ENCODE measurements around the gene C12orf50. TPM values are rescaled to one million over a fixed set of nuclear protein-coding genes. Genes with fewer than 3 reads are reported as not detected.

The C12orf50 gene
- total and polyA plus RNA-seq, 3 donors from 2014 or later, result 24.8 to 64.6 (median 47.0) TPM

DNA sequence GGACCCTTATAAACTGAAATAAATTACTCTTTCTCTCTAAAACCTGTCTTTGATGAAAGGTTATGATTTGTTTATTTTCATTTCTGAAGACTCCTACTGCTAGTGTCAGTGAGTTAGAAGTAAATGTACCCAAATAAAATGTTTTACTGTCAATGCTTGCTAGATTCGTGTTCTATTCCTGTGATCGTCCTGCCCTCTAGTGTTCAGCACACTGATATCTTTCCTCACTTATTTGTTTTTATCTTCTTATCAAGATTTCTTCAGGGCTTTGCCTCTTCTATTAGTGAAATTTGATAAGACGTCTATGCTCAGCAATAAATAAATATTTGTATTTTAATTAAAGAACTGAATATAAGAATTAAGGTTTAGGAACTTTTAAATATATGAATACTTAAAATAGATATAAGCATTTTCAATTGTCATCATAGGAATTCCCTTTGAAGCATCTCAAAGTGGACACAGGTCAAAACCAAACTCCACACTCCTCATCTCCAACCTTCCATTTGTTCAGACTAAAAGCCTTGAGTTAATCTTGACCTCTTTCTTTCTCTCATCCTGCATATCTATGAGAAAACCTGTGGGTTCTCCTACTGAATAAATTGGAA lies 75.8 kb downstream of the C12orf50 start:
- intact Hi-C loops (cut with DNase I; ENCODE audit: low total_unique reads), result no loop called here
- Histone ChIP-seq H3K27ac (no peak overlapping the region), H3K4me1 (no peaks in the 10 kb centered on the region), H3K4me3 (no peak overlapping the region), H3K9me3 (no peaks in the 10 kb centered on the region), H3K36me3 (ENCODE audit: low read depth, missing control alignments) (no peaks in the 10 kb centered on the region), H3K27me3 (no peaks in the 10 kb centered on the region)
- TF ChIP-seq POLR2A (IDR thresholded peaks at IDR 0.05), result no peak
- TF ChIP-seq, protein P1, sequence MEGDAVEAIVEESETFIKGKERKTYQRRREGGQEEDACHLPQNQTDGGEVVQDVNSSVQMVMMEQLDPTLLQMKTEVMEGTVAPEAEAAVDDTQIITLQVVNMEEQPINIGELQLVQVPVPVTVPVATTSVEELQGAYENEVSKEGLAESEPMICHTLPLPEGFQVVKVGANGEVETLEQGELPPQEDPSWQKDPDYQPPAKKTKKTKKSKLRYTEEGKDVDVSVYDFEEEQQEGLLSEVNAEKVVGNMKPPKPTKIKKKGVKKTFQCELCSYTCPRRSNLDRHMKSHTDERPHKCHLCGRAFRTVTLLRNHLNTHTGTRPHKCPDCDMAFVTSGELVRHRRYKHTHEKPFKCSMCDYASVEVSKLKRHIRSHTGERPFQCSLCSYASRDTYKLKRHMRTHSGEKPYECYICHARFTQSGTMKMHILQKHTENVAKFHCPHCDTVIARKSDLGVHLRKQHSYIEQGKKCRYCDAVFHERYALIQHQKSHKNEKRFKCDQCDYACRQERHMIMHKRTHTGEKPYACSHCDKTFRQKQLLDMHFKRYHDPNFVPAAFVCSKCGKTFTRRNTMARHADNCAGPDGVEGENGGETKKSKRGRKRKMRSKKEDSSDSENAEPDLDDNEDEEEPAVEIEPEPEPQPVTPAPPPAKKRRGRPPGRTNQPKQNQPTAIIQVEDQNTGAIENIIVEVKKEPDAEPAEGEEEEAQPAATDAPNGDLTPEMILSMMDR (IDR thresholded peaks at IDR 0.05), result peak in 2 of 3 experiments; percentile 46 to 53
- WGBS, 2 donors, result 23 to 28% methylated on average over 3 of the region's 3 CpGs
- DNase-seq, result peak; percentile 25

- H3K4me3 ChIP-seq, result no peak overlapping the region
- H3K27me3 ChIP-seq, result no peaks in the 10 kb centered on the region
- no peak overlapping the region for H3K27ac ChIP-seq
- no peaks in the 10 kb centered on the region for H3K4me1 ChIP-seq
- 67 to 70% methylated on average over 5 of the region's 5 CpGs for WGBS, 2 donors
- no peaks in the 10 kb centered on the region for H3K9me3 ChIP-seq
- intact Hi-C loops (cut with DNase I; ENCODE audit: low total_unique reads), result no loop called here
- TF ChIP-seq, protein P1 (IDR thresholded peaks at IDR 0.05), result no peak
- no peak for TF ChIP-seq POLR2A (IDR thresholded peaks at IDR 0.05)
- DNase-seq, result peak; percentile 17
- no peaks in the 10 kb centered on the region for H3K36me3 ChIP-seq (ENCODE audit: low read depth, missing control alignments)
These were observed 76.4 kb downstream of the C12orf50 start for GRCh38 chr12:87952850-87953249.

GRCh38 chr12:87952223-87952622 lies 77.0 kb downstream of the C12orf50 start:
- Histone ChIP-seq H3K4me1 (no peaks in the 10 kb centered on the region), H3K27ac (no peak overlapping the region), H3K27me3 (no peaks in the 10 kb centered on the region), H3K4me3 (no peak overlapping the region), H3K36me3 (ENCODE audit: low read depth, missing control alignments) (no peaks in the 10 kb centered on the region), H3K9me3 (no peaks in the 10 kb centered on the region)
- no peak for DNase-seq
- 71 to 93% methylated on average over 2 of the region's 2 CpGs for WGBS, 2 donors
- TF ChIP-seq POLR2A (IDR thresholded peaks at IDR 0.05), result no peak
- TF ChIP-seq, protein P1 (IDR thresholded peaks at IDR 0.05), result no peak
- intact Hi-C loops (cut with DNase I; ENCODE audit: low total_unique reads), result no loop called here

GRCh38 chr12:87943762-87944161 lies 85.4 kb downstream of the C12orf50 start:
- DNase-seq, result no peak
- H3K9me3 ChIP-seq, result no peaks in the 10 kb centered on the region
- H3K4me1 ChIP-seq, result no peaks in the 10 kb centered on the region
- no peaks in the 10 kb centered on the region for H3K36me3 ChIP-seq (ENCODE audit: low read depth, missing control alignments)
- H3K27me3 ChIP-seq, result no peaks in the 10 kb centered on the region
- TF ChIP-seq, protein P1 (IDR thresholded peaks at IDR 0.05), result no peak
- no peak for TF ChIP-seq POLR2A (IDR thresholded peaks at IDR 0.05)
- no peak overlapping the region for H3K27ac ChIP-seq
- intact Hi-C loops (cut with DNase I; ENCODE audit: low total_unique reads), result no loop called here
- H3K4me3 ChIP-seq, result no peak overlapping the region
- WGBS, 2 donors, result 82 to 85% methylated on average over 3 of the region's 3 CpGs

DNA sequence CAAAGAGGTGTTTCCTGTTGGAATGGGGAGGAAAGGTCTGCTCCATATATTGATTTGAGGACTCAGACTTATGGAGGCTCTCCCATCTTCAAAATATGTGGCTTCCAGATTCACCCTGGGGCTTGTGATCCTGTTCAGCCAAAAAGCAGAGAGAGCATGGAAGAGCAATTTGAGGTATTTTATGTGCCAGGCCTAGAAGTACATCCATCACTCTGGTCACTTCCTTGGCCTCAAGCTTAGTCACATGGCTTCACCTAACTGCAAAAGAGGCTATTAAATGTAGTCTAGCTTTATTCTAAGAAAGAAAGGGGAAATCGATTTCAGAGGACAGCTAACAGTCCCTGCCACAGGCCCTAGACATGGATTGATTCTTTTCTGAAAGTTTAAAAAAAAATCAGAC lies 86.2 kb downstream of the C12orf50 start:
- 58 to 77% methylated on average over 1 of the region's 1 CpG for WGBS, 2 donors
- Histone ChIP-seq H3K36me3 (ENCODE audit: low read depth, missing control alignments) (no peaks in the 10 kb centered on the region), H3K27me3 (no peaks in the 10 kb centered on the region), H3K27ac (no peak overlapping the region), H3K4me1 (no peaks in the 10 kb centered on the region), H3K9me3 (no peaks in the 10 kb centered on the region), H3K4me3 (no peak overlapping the region)
- intact Hi-C loops (cut with DNase I; ENCODE audit: low total_unique reads), result no loop called here
- no peak for DNase-seq
- TF ChIP-seq, protein P1 (IDR thresholded peaks at IDR 0.05), result no peak

All from testis (tissue), 3 donors.